GM13976 (cell line): ENCODE results near the gene TNP2.

Experiments used
- DNase-seq: peaks from one replicate; pipeline ENCODE4 v3.0.0; 2012; ENCODE audit warnings: low spot score
- in situ Hi-C: fragments of 300-500 bp; cut with MboI; formaldehyde crosslinking; loops from one replicate; pipeline ENCODE4 v1.12.0; 2022; ENCODE audit warnings: low sequenced_read_pairs, mixed read lengths, inconsistent platforms; ENCODE audit not compliant: unreplicated experiment
- TF ChIP-seq, protein P1 (sequence below): IDR thresholded peaks from 2 replicates; pipeline ENCODE4 v1.5.1; 2012; ENCODE audit warnings: borderline replicate concordance, mild to moderate bottlenecking; ENCODE audit not compliant: insufficient read depth; ENCODE audit errors: extremely low read depth, missing control alignments, control extremely low read depth

The TNP2 gene

GRCh38 chr16:11312718-11313492, 43.8 kb upstream of the TNP2 start:
- TF ChIP-seq, protein P1, sequence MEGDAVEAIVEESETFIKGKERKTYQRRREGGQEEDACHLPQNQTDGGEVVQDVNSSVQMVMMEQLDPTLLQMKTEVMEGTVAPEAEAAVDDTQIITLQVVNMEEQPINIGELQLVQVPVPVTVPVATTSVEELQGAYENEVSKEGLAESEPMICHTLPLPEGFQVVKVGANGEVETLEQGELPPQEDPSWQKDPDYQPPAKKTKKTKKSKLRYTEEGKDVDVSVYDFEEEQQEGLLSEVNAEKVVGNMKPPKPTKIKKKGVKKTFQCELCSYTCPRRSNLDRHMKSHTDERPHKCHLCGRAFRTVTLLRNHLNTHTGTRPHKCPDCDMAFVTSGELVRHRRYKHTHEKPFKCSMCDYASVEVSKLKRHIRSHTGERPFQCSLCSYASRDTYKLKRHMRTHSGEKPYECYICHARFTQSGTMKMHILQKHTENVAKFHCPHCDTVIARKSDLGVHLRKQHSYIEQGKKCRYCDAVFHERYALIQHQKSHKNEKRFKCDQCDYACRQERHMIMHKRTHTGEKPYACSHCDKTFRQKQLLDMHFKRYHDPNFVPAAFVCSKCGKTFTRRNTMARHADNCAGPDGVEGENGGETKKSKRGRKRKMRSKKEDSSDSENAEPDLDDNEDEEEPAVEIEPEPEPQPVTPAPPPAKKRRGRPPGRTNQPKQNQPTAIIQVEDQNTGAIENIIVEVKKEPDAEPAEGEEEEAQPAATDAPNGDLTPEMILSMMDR = no peak
- no peak for DNase-seq
- in situ Hi-C loops = no loop called here

DNA sequence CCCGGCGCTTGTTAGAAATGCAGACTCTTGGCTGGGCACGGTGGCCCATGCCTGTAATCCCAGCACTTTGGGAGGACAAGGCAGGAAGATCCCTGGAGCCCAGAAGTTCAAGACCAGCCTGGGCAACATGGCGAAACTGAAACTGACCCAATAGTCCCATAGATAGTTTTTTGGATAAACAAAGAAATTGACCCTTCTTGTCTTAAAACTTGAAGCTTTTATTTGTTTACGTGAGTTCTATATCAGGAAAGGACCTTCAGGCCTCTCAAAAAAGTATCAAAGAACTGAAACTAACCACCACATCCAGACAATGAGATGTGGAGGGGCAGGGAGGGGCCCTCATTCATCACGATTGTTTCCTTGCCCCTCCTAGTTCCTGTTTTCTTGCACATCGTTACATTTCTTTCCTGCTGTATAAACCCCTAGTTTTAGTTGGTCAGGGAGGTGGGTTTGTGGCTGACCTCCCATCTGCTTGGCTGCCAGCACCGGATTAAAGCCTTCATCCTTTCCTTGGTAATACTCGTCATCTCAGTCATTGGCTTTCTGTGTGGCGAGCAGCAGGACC, 42.0 kb upstream of the TNP2 start:
- in situ Hi-C loops = no loop called here
- TF ChIP-seq, protein P1 = no peak
- peak; percentile 70 for DNase-seq

DNA sequence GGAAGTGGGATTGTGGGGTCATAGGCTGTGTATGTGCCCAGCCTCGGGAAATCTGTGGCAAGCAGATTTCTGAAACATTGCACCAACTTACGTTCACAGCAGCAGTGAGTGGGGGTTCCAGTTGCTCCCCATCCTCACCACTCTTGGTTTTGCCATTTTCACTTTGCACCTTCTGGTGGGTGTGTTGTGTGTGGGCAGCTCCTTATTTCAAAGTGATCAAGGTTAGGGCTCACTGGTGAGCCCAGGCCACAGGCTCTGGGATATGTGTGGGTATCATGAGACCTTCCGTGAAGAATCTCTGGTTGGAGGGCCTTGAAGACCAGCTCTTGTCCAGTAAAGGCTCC, 41.5 kb upstream of the TNP2 start:
- TF ChIP-seq, protein P1 = no peak
- in situ Hi-C loops = no loop called here
- no peak for DNase-seq

- in situ Hi-C loops = no loop called here
- DNase-seq = no peak
- TF ChIP-seq, protein P1 = no peak
Observed at GRCh38 chr16:11309895-11310633, 40.9 kb upstream of the TNP2 start.

DNA sequence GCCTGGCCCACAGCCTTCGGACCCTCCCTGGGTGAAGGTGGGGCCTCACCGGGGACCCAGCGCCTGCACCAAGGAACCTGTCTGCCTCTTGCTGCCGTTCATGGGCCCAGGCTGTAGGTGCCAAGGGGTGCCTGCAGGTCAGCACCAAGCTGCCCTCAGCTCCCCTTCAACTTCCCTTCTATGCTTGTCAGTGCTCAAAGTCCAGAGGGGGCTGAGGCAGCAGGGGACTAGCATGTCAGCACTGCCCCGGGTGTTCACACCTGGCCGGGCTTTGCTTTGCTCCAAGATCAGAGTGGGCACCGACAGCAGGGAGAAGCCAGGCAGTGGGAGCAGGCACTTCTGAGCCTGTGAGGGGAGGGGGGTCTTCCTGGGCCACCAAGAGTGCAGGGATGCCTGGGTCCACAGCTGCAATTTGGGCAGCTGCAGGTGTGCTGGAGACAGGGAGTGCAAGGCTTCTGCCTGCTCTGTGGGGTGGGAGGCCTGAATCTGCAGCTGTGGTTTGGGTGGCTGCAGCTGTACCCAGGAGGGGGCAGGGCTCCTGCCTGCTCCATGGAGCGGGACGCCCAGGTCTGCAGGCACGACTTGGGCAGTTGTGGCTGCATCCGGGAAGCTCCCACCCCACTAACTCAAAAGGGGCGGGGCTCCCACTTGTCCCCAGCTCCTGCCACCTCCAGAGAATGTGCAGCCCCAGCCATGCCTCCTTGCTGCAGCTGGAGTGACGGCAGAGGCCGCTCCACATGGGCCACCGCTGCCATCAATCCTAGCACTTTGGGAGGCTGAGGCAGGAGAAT, 39.6 kb upstream of the TNP2 start:
- DNase-seq = no peak
- TF ChIP-seq, protein P1 = no peak

DNA sequence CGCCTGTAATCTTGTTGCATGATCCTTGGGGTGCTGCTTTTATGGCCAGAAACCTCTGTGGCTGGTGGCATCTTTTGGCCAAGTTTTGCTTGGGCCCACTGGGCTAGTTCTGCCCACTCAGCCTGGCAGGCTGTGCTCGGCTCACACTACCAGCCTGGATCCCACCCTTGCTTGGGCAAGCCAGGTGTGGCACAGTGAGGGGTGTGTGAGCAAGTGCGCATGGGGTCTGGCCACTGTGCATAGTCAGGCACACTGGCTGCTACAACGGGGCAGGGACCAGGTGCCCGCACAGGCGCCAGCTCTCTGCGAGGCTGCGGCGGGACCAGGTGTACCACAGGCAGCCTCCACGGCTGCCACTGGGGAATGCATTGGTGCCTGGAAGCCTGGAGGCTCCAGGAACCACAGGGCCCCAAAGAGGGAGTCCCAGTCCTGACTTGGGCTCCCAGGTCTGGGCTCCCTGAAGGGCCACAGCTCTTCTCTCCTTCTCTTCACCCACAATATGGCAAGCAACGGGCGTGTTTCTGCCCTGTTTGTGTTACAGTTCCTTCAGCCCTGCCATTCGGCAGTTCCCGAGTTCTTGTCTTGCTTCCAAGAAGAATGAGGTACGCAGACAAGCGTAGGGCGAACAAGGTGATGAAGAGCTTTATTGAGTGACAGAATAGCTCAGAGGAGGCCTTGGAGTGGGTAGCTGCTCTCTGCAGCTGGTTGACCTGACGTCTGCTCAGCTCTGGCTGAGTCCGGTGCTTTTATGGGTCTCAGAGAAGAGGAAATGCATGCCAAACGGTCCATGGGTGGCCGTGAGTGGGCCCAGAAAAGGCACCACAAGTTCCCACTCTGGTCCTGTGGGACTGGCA, 38.7 kb upstream of the TNP2 start:
- TF ChIP-seq, protein P1 = no peak
- no peak for DNase-seq
- in situ Hi-C loops = no loop called here

More for the DNA sequence above, 39.6 kb upstream of the TNP2 start:
- in situ Hi-C loops = no loop called here
